GM21529 (cell line): ENCODE data around the gene MYH9.
"Not testable (repeated sequence)": the region's sequence is repeated elsewhere in the genome, so short reads cannot be mapped to it uniquely, and the experiment has no call there.

Source experiments
- ATAC-seq: cut with Tn5 transposase; IDR thresholded peaks from one replicate; pipeline ENCODE4 v1.9.1; 2021; ENCODE audit not compliant: unreplicated experiment

Gene MYH9

DNA sequence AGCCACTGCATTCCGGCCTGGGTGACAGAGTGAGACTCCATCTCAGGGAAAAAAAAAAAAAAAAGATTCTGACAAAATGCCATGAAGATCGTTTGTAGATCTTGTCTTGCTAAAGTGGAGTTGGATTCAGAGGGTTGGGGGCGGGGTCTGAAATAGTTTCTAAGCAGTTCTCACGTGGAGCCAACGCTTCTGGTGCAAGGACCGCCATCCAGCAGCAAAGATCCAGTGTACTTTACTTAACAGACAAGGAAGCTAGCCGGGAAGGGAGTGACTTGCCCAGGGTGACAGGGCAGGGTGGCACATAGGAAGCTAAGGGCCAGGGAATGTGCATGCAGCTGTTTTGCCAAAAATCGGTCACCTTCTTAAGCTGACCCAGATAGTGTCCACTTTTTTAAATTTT, 107.4 kb downstream of the MYH9 start:
- no peak for ATAC-seq

DNA sequence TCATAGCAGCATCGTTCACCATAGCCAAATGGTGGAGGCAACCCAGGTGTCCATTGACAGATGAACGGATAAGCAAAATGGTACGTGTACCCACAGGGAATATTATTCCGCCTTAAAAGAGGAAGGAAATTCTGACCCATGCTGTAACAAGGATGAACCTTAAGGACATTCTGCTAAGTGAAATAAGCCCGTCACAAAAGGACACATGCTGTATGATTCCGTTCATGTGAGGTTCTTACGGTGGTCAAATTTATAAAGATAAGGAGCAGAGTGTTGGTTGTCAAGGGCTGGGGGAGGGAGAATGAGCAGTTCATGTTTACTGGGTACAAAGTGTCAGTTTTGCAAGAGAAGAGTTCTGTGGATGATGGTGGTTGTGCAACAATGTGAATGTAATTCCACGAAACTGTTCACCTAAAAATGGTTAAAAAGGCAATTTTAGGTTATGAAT, 108.5 kb downstream of the MYH9 start:
- no peak for ATAC-seq

DNA sequence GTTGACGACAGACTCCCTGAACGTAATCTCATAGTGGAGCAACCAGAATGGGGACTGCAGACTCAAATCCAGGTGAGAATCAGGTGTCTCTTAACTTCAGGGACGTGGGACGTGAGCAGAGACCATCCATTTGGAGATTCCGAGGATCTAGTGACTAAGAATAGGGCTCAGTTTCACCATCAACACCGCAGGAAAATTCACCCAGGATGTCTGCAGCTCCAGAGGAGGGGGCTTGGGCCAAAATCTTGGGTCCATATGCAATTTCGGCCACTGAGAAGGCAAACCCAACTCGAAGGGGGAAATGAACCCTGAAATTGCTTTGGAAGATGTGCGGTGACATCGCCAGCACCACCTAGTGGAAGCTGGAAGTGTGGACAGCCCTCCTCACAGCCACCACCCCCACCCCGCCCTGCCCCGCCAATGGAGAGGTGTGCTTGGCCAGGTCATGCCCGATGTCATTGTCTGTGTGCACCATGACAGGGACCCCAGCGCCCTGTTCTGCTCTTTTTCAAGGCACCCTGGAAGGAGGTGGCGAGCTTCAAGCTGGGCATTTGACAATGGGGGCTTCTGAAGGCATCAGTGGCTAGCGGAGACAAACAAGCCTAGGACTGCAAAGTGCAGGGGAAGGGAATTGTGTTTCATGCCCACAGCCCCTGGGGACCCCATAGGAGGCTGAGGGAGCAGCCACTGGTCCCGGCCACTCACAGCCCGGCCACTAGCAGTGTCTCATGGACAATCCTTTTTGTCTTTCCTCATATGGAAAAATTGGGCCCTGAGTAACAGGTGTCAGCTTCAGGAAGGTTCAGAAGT, 110.1 kb downstream of the MYH9 start:
- ATAC-seq: no peak

DNA sequence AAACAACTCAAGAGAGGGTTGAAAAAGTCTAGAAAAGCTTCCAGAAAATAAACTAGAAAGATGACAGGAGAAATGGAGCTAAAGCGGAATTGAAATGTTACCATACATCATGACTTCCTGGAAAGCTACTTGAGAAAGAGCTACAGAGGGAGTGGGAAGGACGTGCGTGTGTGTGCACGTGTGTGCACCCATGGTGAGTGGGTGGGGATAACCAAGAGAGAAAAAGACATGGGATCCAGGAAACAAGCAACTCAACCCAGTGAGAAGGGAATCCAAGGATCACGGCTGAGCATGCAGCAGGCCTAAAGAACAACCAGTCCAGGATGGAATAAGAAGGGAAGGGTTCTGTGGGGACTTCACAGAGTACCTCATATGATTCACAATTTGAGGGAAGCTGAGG, 113.2 kb downstream of the MYH9 start:
- ATAC-seq: no peak

DNA sequence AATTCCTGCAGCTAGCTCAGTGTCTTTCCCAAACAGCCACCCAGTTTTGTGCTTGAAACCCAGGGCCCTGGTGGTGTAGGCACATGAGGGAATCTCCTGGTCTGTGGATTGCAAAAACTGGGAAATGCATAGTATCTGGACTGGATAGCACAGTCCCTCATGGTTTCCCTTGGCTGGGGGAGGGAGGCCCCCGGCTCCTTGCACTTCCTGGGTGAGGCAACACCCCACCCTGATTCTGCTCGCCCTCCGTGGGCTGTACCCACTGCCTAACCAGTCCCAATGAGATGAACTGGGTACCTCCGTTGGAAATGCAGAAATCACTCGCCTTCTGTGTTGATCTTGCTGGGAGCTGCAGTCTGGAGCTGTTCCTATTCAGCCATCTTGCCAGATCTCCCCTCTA, 115.8 kb downstream of the MYH9 start:
- not testable (repeated sequence) for ATAC-seq

DNA sequence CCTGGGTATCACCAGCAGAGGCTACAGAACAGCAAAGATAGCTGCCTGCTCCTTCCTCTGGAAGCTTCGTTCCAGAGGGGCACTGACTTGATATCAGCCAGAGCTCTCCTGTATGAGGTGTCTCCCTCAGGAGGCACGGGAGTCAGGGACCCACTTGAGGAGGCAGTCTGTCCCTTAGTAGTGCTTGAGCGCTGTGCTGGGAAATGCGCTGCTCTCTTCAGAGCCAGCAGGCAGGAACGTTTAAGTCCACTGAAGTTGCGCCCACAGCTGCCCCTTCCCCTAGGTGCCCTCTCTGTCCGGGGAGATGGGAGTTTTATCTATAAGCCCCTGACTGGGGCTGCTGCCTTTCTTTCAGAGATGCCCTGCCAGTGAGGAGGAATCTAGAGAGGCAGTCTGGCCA, 116.5 kb downstream of the MYH9 start:
- not testable (repeated sequence) for ATAC-seq

DNA sequence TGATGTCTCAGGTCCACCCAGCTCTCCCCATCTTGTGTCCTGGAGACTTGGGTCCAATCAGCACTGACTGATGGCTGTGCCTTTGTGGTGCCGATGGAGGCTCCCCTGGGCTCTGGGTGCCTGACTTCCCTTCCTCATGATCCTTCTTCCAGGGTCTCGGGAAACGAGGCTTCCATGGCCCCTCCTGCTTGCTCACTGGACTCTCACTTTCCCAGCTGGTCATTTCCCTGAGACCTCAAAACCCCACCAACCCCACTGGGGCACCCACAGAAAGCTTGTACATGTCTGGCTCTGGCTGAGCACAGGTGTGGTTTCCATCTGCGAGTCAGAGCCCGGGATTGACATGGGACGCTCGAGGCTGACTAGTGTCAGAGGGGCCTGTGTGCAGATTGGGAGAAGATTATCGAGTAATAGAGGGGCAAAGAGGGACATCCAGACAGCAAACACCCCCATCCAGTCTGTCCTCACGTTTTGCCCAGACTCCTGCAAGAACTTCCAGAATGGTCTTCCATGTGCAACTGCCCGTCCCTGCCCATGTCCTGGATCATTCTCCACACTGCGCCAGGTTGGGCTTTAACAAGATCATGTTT, 119.8 kb downstream of the MYH9 start:
- no peak for ATAC-seq

DNA sequence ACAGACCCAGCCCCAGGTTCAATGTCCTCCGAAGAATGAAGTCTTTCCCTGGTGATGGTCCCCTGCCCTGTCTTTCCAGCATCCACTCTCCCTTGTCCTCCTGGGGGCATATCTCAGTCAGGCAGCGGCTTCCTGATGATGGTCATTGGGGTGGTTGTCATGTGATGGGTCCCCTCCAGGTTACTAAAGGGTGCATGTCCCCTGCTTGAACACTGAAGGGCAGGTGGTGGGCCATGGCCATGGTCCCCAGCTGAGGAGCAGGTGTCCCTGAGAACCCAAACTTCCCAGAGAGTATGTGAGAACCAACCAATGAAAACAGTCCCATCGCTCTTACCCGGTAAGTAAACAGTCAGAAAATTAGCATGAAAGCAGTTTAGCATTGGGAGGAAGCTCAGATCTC, 120.7 kb downstream of the MYH9 start:
- ATAC-seq: no peak

DNA sequence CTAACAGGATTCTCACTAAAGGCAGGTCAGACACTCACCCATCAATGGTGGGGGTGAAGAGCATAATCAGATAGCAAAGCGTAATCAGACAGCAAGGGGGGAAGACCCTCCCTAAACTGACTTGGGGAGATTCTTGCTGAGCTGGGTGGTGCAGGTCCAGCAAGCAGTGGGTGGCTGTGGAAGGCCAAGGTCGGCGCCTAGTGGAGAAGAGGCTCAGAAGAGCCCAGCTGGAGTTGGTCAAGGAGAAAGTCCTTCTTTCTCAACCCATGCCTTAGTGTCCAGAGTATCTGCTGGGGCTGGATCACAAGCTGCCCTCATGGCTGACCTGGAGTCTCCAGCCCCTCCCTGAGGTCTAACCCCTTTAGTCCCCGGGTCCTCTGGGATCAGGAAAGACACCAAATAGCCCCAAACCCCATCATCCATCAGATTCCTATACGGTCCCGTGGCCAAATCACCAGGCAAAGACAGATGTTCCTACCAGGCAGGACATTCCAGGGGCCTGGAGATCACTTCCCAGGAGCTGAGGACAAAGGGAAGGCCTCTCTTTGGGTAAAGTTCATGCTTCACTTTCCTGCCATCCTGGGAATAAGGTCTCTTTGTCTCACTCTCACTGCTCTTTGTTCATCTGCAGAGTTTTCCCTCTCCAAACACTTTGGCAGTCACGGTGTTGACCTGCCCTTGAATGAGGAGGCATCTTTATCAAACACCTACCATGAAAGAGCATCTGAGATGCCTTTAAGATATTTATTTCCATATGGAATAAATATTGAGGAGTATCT, 123.7 kb downstream of the MYH9 start:
- not testable (repeated sequence) for ATAC-seq

DNA sequence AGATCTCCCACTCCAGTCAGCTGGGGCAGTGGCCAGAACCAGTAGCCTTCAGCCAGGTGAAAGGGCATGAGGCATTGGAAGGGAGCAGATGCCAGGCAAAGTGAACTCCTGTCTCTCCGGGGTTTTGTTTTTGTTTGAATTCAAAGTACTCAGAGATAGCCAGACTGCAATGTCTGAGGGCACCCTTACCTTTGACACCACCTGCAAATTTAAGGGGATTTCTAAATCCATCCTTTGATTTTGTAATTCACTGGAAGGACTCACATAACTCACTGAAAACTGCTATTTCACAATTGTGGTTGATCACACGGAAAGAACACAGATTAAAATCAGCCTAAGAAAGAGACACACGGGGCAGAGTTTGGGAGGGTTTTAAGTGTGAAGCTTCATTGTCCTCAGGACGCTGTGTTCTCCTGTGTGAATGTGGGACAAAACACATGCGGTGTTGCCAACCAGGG, 124.5 kb downstream of the MYH9 start:
- ATAC-seq: not testable (repeated sequence)

DNA sequence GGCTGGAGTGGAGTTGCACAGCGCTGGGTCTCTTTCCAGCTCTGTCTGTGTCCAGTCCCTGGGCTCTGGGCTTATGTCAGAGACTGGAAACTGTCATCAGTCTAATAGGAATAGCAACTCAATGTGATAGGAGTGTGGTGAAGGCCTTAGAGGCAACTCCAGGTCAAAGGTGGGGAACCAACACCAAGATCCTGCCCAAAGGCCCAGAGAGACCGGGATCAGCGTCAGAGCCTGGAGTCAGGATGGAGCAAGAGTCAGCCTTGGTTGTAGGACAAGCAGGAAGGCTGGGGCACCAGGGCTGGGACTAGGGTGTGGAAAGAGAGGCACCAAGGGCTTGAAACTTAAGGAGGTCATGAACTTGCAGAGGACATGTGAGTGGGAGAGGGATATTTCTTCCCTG, 125.5 kb downstream of the MYH9 start:
- not testable (repeated sequence) for ATAC-seq

DNA sequence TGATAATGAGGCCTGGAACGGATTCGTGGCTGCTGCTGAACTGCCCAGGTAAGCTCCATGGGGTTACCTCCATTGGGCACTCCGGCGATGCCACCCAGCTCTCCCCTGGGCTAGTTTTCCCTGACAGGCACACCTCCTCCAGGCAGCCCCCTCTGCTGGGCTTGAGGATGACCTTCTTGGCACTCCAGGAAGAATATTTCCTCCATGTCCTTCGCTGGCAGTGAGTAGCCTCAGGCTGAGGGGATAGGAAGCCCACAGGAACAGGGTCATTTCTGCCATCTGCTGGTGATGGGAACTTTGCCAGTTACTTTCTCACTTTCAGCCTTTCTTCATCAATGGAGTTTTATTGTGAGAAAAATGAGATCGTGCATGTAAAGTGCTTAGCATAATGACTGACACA, 126.1 kb downstream of the MYH9 start:
- ATAC-seq: not testable (repeated sequence)

DNA sequence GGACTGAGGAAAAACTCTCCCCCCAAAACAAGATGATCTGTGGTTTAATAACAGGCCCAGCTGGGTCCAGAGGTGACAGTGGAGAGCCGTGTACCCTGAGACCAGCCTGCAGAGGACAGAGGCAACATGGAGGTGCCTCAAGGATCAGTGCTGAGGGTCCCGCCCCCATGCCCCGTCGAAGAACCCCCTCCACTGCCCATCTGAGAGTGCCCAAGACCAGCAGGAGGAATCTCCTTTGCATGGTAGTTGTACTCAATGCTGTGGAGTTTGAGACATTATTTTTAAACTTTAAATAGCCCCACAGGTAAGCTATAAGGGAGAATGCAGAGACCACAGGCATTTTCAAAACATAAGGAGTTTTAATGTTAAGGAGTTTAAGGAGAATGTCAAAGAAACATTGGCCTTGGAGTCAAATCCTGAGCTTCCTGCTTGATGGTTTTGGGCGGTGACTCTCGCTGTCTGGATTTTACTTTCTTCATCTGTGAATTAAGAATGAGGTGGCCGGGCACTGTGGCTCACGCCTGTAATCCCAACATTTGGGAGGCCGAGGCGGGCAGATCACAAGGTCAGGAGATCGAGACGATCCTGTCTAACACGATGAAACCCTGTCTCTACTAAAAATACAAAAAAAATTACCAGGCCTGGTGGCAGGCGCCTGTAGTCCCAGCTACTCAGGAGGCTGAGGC, 128.0 kb downstream of the MYH9 start:
- no peak for ATAC-seq

DNA sequence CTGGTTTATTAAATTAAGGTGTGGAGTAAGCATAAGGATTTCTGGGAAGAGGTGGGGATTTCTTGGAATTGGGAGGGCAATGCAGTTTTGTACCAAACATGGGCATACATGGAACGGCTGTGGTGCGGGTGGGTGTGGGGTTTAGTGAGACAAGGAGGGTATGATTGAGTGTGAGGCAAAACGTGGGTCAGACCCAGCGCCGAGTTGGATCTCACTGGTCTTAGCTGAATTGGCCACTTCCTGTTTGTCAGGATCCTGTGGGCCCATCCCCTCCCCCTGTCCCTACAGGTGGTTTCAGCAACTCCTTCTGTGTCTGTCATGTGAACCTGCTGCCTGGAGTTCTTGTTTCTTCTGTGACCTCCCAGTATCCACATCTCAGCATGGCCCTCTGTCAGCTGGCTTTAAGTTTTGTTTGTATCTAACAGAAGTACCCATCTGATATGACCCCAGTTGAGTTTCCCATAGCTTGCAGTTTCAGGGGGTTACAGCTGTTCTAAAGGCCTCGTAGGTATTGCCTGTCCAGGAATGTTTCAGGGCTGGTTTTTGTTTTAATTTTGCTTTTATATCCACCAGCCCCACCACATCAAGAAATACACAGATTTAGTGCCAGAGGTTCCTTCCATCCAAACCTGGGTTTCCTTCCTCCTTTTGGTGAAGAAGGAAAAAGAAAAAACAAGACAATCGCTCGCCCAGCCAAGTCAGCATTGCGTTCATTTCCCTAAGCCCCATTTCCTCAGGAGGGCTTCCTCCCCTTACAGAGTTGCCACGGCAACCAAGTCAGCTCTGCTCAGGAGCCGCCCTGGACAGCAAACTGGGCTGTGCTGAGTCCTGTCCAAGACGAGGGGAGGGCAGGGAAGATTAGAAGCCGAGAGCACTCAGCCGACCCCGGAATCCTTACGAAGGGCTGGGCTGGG, 128.8 kb downstream of the MYH9 start:
- ATAC-seq: no peak

DNA sequence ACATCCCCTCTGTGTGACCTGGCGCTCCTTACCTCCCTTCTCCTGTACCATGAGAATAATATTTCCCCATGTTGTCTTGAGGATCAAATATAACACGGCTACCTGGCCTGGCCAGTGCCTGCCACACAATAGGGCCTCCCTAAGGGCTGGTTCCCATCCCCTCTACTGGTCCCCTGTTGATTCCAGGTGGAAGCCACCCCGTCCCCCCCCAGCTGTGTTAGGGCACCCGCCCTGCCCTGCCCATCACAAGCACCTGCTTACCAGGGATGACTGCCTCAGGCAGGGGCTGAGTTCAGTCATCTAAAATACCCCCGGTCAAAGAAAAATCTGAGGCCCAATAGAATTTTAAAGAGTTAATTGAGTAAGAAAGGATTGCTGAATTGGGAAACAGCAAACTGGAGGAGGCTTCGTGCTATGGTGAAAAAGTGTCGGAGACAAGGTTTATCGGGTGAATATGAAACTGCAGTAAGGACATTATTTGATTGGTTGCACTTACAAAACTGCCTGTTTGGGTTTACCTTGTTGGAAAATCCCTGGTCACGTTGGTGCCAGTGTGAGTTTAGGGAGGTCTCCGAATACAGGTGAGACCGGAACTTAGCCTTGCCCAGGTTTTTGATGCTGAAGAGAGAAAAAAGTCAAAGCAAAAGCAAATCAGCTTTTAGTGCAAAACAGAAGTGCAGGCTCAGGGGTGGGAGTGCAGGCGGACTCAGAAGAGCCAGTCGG, 129.7 kb downstream of the MYH9 start:
- ATAC-seq: no peak

DNA sequence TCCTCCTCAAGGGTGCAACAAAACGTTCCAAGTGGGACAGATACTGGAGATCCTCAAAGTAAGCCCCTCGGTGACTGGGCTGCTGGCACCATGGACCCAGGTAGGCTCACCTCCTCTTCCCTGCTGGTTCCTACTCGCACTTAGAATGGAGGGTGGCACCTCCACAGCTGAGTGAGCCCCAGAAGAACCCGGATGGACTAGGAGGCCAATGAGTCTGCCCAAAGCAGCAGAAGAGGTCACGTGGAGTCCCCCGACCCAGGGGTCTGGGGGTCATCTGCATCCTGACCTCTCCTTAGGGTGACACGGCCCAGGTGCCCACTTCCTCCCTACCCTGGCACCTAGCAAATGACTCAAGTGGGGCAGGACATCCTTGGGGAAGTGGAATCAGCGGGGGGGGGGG, 130.5 kb downstream of the MYH9 start:
- no peak for ATAC-seq

DNA sequence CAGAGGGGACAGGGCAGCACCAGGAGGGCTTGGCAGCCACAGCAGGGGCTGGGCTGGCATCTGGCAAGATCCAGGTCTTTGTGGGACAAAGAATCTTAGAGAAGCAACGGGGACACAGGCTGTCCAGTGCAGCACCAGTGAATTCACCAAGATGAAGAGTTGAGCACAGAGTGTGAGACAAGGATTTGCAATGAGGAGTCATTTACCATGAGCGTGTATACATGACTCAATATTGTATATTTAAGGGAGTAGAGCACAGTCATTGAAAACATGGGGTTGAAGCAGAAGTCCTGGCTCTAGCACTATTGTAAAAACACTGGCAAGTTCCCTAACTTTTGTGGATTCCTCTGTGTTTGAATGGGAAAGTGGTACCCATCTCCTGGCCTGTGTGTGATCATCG, 131.3 kb downstream of the MYH9 start:
- ATAC-seq: no peak

DNA sequence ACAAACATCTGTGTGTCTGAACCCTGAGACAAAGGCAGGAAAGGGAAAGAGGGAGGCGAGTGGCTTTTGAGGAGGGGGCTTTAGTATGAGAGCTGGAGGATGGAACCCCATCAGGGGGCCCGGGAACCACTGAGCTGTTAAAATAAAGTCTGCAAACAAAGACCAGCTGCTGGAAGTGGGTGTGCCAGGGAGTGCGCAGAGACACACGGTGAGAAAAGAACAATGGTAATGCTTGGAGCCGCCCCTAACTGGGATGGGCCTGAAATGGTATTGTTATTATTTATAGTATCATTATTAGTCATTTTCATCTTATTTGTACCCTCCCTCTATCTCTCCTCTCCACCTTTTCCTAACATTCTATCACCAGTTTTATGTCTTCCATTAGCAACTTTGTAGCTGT, 132.2 kb downstream of the MYH9 start:
- ATAC-seq: not testable (repeated sequence)
